ENCODE measurements around the gene SBSN. TPM values are rescaled to one million over a fixed set of nuclear protein-coding genes. Genes with fewer than 3 reads are reported as not detected.

Gene SBSN
- total RNA-seq, 1 experiment from 2014 or later: not detected

DNA sequence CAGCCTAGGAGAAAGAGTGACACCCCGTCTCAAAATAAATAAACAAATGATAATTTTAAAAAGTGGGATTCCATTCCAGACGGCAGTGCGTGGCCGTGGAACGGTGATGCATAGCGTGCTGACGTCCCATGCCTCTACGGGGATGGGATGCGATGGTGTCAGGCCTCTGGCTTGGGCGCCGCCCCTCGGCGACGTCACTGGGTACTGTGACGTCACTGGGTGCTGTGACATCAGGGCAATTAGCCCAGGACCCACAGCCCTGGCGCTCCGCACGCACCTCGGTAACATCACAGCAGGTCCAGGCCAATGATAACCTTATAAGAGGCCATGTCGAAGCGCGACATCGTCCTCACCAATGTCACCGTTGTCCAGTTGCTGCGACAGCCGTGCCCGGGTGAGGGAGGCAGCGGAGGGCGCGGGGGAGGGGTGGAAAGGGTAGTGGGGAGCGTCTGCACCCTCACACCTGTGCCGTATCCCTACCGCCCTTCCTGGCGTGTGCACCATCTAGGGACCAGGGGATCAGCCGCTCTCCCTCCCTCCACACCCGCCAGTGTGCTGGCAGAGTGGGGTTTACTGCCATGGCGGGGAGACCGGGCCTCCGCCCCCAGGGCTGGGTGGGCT, 5.2 kb upstream of the SBSN start, which contains the start of gene GAPDHS:
TSS of gene GAPDHS (plus strand) at position 256 of the 621 bp plus-strand sequence. CDS start at position 328, 72 bp downstream.
- no peak within 1 kb of the TSS for H3K27ac ChIP-seq
- DNase-seq (ENCODE audit: low read depth in 1 of 2, low spot score in 2 of 2): no peak

DNA sequence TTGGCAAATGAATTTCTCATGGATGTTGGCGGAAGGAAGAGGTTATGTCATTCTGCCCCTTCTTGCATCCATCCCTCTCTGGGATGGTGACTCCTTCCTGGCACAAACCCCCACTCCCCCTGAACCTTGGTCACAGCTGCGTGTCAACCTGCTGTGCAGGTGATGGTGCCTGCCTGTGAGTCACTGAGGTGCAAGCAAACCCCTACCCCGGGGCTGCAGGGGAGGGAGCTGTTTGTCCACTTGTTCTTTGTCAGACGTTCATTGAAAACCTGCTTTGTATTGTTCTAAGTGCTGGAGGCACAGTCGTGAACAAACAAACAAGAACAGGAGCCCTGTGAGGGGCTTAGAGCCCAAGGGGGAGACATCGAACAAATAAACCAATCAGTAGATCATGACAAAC, 3.2 kb upstream of the SBSN start:
- Histone ChIP-seq H3K27ac (no peak overlapping the region), H3K4me3 (no peak overlapping the region), H3K36me3 (no peaks in the 10 kb centered on the region), H3K27me3 (replicated peaks) (peaks cover 56% of the 10 kb centered on the region), H3K9me3 (replicated peaks) (no peaks in the 10 kb centered on the region), H3K4me1 (replicated peaks) (no peaks in the 10 kb centered on the region)
- no peak for DNase-seq (ENCODE audit: low read depth in 1 of 2, low spot score in 2 of 2)

More for the DNA sequence above, 5.2 kb upstream of the SBSN start, which contains the start of gene GAPDHS:
- Histone ChIP-seq H3K4me1 (replicated peaks) (no peaks in the 10 kb centered on the region), H3K4me3 (no peak within 1 kb of the TSS), H3K9me3 (replicated peaks) (no peaks in the 10 kb centered on the region), H3K36me3 (no peaks in the 10 kb centered on the region), H3K27me3 (replicated peaks) (peaks cover 52% of the 10 kb centered on the region)

GRCh38 chr19:35529241-35530218, 1.4 kb upstream of the SBSN start:
- DNase-seq (ENCODE audit: low read depth in 1 of 2, low spot score in 2 of 2): no peak
- Histone ChIP-seq H3K4me3 (no peak overlapping the region), H3K36me3 (no peaks in the 10 kb centered on the region), H3K4me1 (replicated peaks) (no peaks in the 10 kb centered on the region), H3K9me3 (replicated peaks) (no peaks in the 10 kb centered on the region), H3K27me3 (replicated peaks) (peaks cover 57% of the 10 kb centered on the region), H3K27ac (no peak overlapping the region)

- H3K9me3 ChIP-seq (replicated peaks): no peaks in the 10 kb centered on the region
- H3K27me3 ChIP-seq (replicated peaks): peaks cover 28% of the 10 kb centered on the region
- DNase-seq (ENCODE audit: low read depth in 1 of 2, low spot score in 2 of 2): no peak
- H3K4me3 ChIP-seq: no peak overlapping the region
- no peaks in the 10 kb centered on the region for H3K4me1 ChIP-seq (replicated peaks)
- H3K36me3 ChIP-seq: no peaks in the 10 kb centered on the region
- no peak overlapping the region for H3K27ac ChIP-seq
Measured at GRCh38 chr19:35525873-35526272, 2.2 kb downstream of the SBSN start.

DNA sequence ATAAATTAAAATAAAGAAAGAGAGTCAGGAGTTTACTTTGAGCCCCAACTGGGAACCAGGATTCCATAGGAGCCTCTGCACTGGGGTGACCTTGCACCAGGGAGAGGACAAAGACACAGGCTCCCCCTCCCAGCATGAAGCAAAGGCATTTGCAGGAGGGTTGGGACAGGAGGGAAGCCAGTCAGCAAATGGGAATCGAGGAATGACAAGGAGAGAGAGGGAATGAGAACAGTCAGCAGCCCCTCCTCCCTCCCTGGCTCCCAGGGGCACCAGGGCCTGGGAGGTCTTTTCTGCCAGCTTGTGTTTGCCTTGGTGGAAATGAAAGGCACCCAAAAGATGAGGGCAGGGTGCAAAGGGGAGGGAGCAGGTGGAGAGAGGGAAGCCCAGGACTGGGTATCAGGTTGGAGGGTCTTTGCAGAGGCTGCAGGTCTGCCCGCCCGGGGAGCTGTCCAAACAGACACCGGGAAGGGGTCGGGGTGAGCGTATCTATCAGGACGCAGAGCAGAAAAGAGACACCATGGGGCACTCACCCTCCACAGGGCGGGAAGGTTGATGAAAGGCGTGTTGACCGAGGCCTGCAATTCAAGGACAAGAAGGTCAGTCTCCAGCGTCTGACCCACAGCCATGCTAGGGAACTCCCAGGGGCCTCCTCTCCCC, 3.8 kb downstream of the SBSN start:
- no peak overlapping the region for H3K27ac ChIP-seq
- no peaks in the 10 kb centered on the region for H3K36me3 ChIP-seq
- no peak overlapping the region for H3K4me3 ChIP-seq
- peaks cover 2% of the 10 kb centered on the region for H3K4me1 ChIP-seq (replicated peaks)
- H3K27me3 ChIP-seq (replicated peaks): peaks cover 18% of the 10 kb centered on the region; the same call in 1 of the 2 replicates
- no peaks in the 10 kb centered on the region for H3K9me3 ChIP-seq (replicated peaks)
- DNase-seq (ENCODE audit: low read depth in 1 of 2, low spot score in 2 of 2): no peak

- Histone ChIP-seq H3K36me3 (no peaks in the 10 kb centered on the region), H3K4me3 (no peak overlapping the region), H3K9me3 (replicated peaks) (no peaks in the 10 kb centered on the region), H3K27me3 (replicated peaks) (peaks cover 5% of the 10 kb centered on the region; the same call in 1 of the 2 replicates), H3K27ac (no peak overlapping the region), H3K4me1 (replicated peaks) (peaks cover 17% of the 10 kb centered on the region)
- no peak for DNase-seq (ENCODE audit: low read depth in 1 of 2, low spot score in 2 of 2)
Measured at GRCh38 chr19:35522745-35523327, 5.3 kb downstream of the SBSN start.

GRCh38 chr19:35521124-35521743, 6.9 kb downstream of the SBSN start:
- H3K27me3 ChIP-seq (replicated peaks): peaks cover 5% of the 10 kb centered on the region; the same call in 1 of the 2 replicates
- no peak for DNase-seq (ENCODE audit: low read depth in 1 of 2, low spot score in 2 of 2)
- no peaks in the 10 kb centered on the region for H3K36me3 ChIP-seq
- H3K27ac ChIP-seq: no peak overlapping the region
- peaks cover 18% of the 10 kb centered on the region for H3K4me1 ChIP-seq (replicated peaks)
- no peak overlapping the region for H3K4me3 ChIP-seq
- no peaks in the 10 kb centered on the region for H3K9me3 ChIP-seq (replicated peaks)

DNA sequence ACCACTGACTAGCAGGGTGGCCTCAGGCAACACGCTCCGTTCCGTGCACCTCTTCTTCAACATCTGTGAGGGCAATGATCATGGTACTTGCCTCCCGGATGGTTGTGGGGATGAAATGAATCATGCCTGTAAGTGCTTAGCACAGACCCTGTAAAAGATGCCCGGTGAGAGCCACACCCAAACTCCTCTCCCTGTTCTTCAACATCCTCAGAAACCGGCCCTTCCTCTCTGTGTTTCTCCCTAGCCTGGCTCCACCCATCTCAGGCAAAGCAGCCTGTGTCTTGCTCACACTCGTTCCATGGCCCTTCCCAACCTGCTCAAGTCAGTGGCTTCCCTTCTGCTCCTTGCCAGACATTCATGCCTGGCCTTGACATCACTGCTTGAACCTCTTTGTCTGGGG, 8.8 kb downstream of the SBSN start:
- no peaks in the 10 kb centered on the region for H3K36me3 ChIP-seq
- no peak overlapping the region for H3K4me3 ChIP-seq
- no peaks in the 10 kb centered on the region for H3K9me3 ChIP-seq (replicated peaks)
- no peaks in the 10 kb centered on the region; the same call in 1 of the 2 replicates for H3K27me3 ChIP-seq (replicated peaks)
- DNase-seq (ENCODE audit: low read depth in 1 of 2, low spot score in 2 of 2): peak in 1 of 2 experiments; percentile 18
- no peak overlapping the region for H3K27ac ChIP-seq
- H3K4me1 ChIP-seq (replicated peaks): peaks cover 18% of the 10 kb centered on the region

DNA sequence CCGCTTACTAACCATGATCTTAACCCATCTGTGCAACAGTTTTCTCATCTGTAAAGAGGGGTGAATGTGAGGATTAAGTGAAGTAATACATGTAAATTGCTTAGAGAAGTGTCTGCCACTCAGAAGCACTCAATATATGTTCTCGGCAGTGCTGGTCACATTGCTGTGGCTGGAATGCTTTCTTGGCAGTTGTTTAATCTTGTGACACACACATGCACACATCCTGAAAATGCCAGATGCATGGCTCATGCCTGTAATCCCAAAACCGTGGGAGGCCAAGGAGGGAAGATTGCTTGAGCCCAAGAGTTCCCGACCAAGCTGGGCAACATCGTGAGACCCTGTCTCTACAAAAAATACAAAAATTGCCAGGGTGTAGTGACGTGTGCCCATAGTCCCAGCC, 9.8 kb downstream of the SBSN start:
- Histone ChIP-seq H3K36me3 (no peaks in the 10 kb centered on the region), H3K4me1 (replicated peaks) (peaks cover 18% of the 10 kb centered on the region), H3K9me3 (replicated peaks) (no peaks in the 10 kb centered on the region), H3K4me3 (no peak overlapping the region), H3K27me3 (replicated peaks) (peaks cover 3% of the 10 kb centered on the region; the same call in 1 of the 2 replicates), H3K27ac (peak overlapping the region; percentile 37)
- DNase-seq (ENCODE audit: low read depth in 1 of 2, low spot score in 2 of 2): peak; percentile 52 to 73

- peaks cover 6% of the 10 kb centered on the region for H3K27me3 ChIP-seq (replicated peaks)
- H3K27ac ChIP-seq: no peak overlapping the region
- H3K36me3 ChIP-seq: no peaks in the 10 kb centered on the region
- peaks cover 18% of the 10 kb centered on the region for H3K4me1 ChIP-seq (replicated peaks)
- H3K9me3 ChIP-seq (replicated peaks): no peaks in the 10 kb centered on the region
- H3K4me3 ChIP-seq: no peak overlapping the region
- DNase-seq (ENCODE audit: low read depth in 1 of 2, low spot score in 2 of 2): no peak
Measured at GRCh38 chr19:35517342-35517741, 10.8 kb downstream of the SBSN start.

- no peak overlapping the region for H3K4me3 ChIP-seq
- no peaks in the 10 kb centered on the region for H3K9me3 ChIP-seq (replicated peaks)
- no peak overlapping the region for H3K27ac ChIP-seq
- H3K27me3 ChIP-seq (replicated peaks): peaks cover 12% of the 10 kb centered on the region
- H3K4me1 ChIP-seq (replicated peaks): peaks cover 18% of the 10 kb centered on the region
- H3K36me3 ChIP-seq: no peaks in the 10 kb centered on the region
- DNase-seq (ENCODE audit: low read depth in 1 of 2, low spot score in 2 of 2): no peak
Measured at GRCh38 chr19:35516310-35516709, 11.8 kb downstream of the SBSN start.

GRCh38 chr19:35514282-35514809, 13.8 kb downstream of the SBSN start:
- DNase-seq (ENCODE audit: low read depth in 1 of 2, low spot score in 2 of 2): no peak
- no peaks in the 10 kb centered on the region for H3K36me3 ChIP-seq
- H3K27me3 ChIP-seq (replicated peaks): peaks cover 31% of the 10 kb centered on the region
- H3K27ac ChIP-seq: no peak overlapping the region
- H3K4me3 ChIP-seq: no peak overlapping the region
- H3K9me3 ChIP-seq (replicated peaks): 0 out of 2 replicates have a peak, but pooled peaks cover 3% of the 10 kb centered on the region
- H3K4me1 ChIP-seq (replicated peaks): peaks cover 21% of the 10 kb centered on the region
